Measurements from ENCODE around the gene NBAS.
A peak's percentile ranks its signal among the peaks of the same experiment; 100 is the strongest.

NBAS gene

GRCh38 chr2:15595342-15595905, 34.3 kb upstream of the NBAS start:
- Mint-ChIP-seq H3K9me3 (no peaks in the 10 kb centered on the region), H3K27me3 (no peaks in the 10 kb centered on the region), H3K4me3 (no peak overlapping the region), H3K27ac (no peak overlapping the region), H3K4me1 (peaks cover 34% of the 10 kb centered on the region)
- ATAC-seq (no peak), DNase-seq (no peak)

- Mint-ChIP-seq H3K4me1 (peaks cover 35% of the 10 kb centered on the region), H3K4me3 (no peak overlapping the region), H3K27me3 (no peaks in the 10 kb centered on the region), H3K9me3 (no peaks in the 10 kb centered on the region), H3K27ac (no peak overlapping the region)
- ATAC-seq (no peak), DNase-seq (no peak)
Measured at GRCh38 chr2:15594291-15595256, 33.4 kb upstream of the NBAS start.

GRCh38 chr2:15593327-15593705, 32.2 kb upstream of the NBAS start:
- Mint-ChIP-seq H3K4me3 (peak overlapping the region; percentile 86 to 97), H3K9me3 (no peaks in the 10 kb centered on the region), H3K4me1 (peaks cover 35% of the 10 kb centered on the region), H3K27me3 (no peaks in the 10 kb centered on the region), H3K27ac (peak overlapping the region; percentile 67 to 85)
- DNase-seq (no peak), ATAC-seq (no peak)

- peak; percentile 88 to 89 for DNase-seq
- H3K4me1 Mint-ChIP-seq = peaks cover 35% of the 10 kb centered on the region
- peak within 1 kb of the TSS; percentile 95 to 99 for H3K27ac Mint-ChIP-seq
- peak; percentile 98 for ATAC-seq
- H3K27me3 Mint-ChIP-seq = no peaks in the 10 kb centered on the region
- peak within 1 kb of the TSS; percentile 86 to 97 for H3K4me3 Mint-ChIP-seq
- no peaks in the 10 kb centered on the region for H3K9me3 Mint-ChIP-seq
Measured at GRCh38 chr2:15591692-15592463, 30.7 kb upstream of the NBAS start, which contains the start of gene DDX1. Gene DDX1, plus strand, starts transcription at chr2:15591868. Its CDS starts 66 bp downstream, at chr2:15591934.

- ATAC-seq = no peak
- no peak for DNase-seq
- peak overlapping the region; percentile 95 to 99 for H3K27ac Mint-ChIP-seq
- peak overlapping the region; percentile 86 to 97 for H3K4me3 Mint-ChIP-seq
- H3K9me3 Mint-ChIP-seq = no peaks in the 10 kb centered on the region
- peaks cover 33% of the 10 kb centered on the region for H3K4me1 Mint-ChIP-seq
- H3K27me3 Mint-ChIP-seq = no peaks in the 10 kb centered on the region
Measured at GRCh38 chr2:15591373-15591691, 30.2 kb upstream of the NBAS start.

- DNase-seq (peak; percentile 15 to 22), ATAC-seq (no peak)
- Mint-ChIP-seq H3K4me1 (peaks cover 19% of the 10 kb centered on the region), H3K27ac (no peak overlapping the region), H3K9me3 (no peaks in the 10 kb centered on the region), H3K4me3 (no peak overlapping the region), H3K27me3 (no peaks in the 10 kb centered on the region)
Measured at GRCh38 chr2:15588329-15588919, 27.3 kb upstream of the NBAS start.

GRCh38 chr2:15584767-15585469, 23.8 kb upstream of the NBAS start:
- no peak for DNase-seq
- no peak overlapping the region for H3K4me3 Mint-ChIP-seq
- H3K4me1 Mint-ChIP-seq = no peaks in the 10 kb centered on the region
- ATAC-seq = no peak
- no peaks in the 10 kb centered on the region for H3K27me3 Mint-ChIP-seq
- H3K27ac Mint-ChIP-seq = no peak overlapping the region
- no peaks in the 10 kb centered on the region for H3K9me3 Mint-ChIP-seq

- no peak for DNase-seq
- Mint-ChIP-seq H3K27ac (no peak overlapping the region), H3K4me3 (no peak overlapping the region), H3K9me3 (no peaks in the 10 kb centered on the region), H3K4me1 (no peaks in the 10 kb centered on the region), H3K27me3 (no peaks in the 10 kb centered on the region)
- no peak for ATAC-seq
Measured at GRCh38 chr2:15584316-15584715, 23.2 kb upstream of the NBAS start.

GRCh38 chr2:15583826-15584225, 22.7 kb upstream of the NBAS start:
- Mint-ChIP-seq H3K27me3 (peaks cover 5% of the 10 kb centered on the region), H3K4me3 (no peak overlapping the region), H3K27ac (no peak overlapping the region), H3K4me1 (no peaks in the 10 kb centered on the region), H3K9me3 (no peaks in the 10 kb centered on the region)
- ATAC-seq (no peak), DNase-seq (no peak)

GRCh38 chr2:15582710-15583357, 21.7 kb upstream of the NBAS start:
- no peaks in the 10 kb centered on the region for H3K9me3 Mint-ChIP-seq
- H3K27ac Mint-ChIP-seq = no peak overlapping the region
- H3K4me3 Mint-ChIP-seq = no peak overlapping the region
- H3K27me3 Mint-ChIP-seq = peaks cover 5% of the 10 kb centered on the region
- ATAC-seq (no peak), DNase-seq (no peak)
- no peaks in the 10 kb centered on the region for H3K4me1 Mint-ChIP-seq

- no peaks in the 10 kb centered on the region for H3K9me3 Mint-ChIP-seq
- H3K27ac Mint-ChIP-seq = no peak overlapping the region
- no peaks in the 10 kb centered on the region for H3K4me1 Mint-ChIP-seq
- peaks cover 5% of the 10 kb centered on the region for H3K27me3 Mint-ChIP-seq
- H3K4me3 Mint-ChIP-seq = no peak overlapping the region
- DNase-seq = no peak
- ATAC-seq = no peak
Measured at GRCh38 chr2:15580451-15580850, 19.3 kb upstream of the NBAS start.

GRCh38 chr2:15579641-15580040, 18.5 kb upstream of the NBAS start:
- H3K27me3 Mint-ChIP-seq = peaks cover 5% of the 10 kb centered on the region
- no peaks in the 10 kb centered on the region for H3K9me3 Mint-ChIP-seq
- H3K27ac Mint-ChIP-seq = no peak overlapping the region
- H3K4me3 Mint-ChIP-seq = no peak overlapping the region
- ATAC-seq (no peak), DNase-seq (no peak)
- H3K4me1 Mint-ChIP-seq = no peaks in the 10 kb centered on the region

GRCh38 chr2:15577071-15577735, 16.1 kb upstream of the NBAS start:
- H3K27ac Mint-ChIP-seq = no peak overlapping the region
- no peak overlapping the region for H3K4me3 Mint-ChIP-seq
- no peaks in the 10 kb centered on the region for H3K9me3 Mint-ChIP-seq
- no peaks in the 10 kb centered on the region for H3K4me1 Mint-ChIP-seq
- DNase-seq (peak; percentile 78 to 82), ATAC-seq (peak; percentile 94)
- peaks cover 5% of the 10 kb centered on the region for H3K27me3 Mint-ChIP-seq

GRCh38 chr2:15571729-15572128, 10.6 kb upstream of the NBAS start:
- Mint-ChIP-seq H3K9me3 (no peaks in the 10 kb centered on the region), H3K27ac (no peak overlapping the region), H3K4me1 (no peaks in the 10 kb centered on the region), H3K27me3 (no peaks in the 10 kb centered on the region), H3K4me3 (no peak overlapping the region)
- ATAC-seq = no peak
- DNase-seq = no peak
